ENCODE data around the gene ESRRB. TPM values are rescaled to one million over a fixed set of nuclear protein-coding genes. Genes with fewer than 3 reads are reported as not detected.
"Not testable (repeated sequence)": the region's sequence is repeated elsewhere in the genome, so short reads cannot be mapped to it uniquely, and the experiment has no call there.

Gene ESRRB
- polyA plus RNA-seq, 1 donor = 0.18 TPM

DNA sequence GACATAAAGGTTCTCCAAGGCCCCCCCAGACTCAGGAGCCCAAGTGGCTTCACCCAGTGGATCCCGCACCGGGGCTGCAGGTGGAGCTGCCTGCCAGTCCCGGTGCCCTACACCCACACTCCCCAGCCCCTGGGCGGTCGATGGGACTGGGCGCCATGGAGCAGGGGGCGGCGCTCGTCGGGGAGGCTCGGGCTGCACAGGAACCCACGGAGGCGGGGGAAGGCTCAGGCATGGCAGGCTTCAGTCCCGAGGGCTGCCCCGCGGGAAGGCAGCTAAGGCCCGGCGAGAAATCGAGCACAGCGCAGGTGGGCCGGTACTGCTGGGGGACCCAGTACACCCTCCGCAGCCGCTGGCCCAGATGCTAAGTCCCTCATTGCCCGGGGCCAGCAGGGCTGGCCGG lies 160.7 kb downstream of the ESRRB start:
- not testable (repeated sequence) for DNase-seq
- WGBS (ENCODE audit: insufficient coverage, low lambda C conversion rate) = no CpG with 5 or more reads among the region's 25 CpGs

DNA sequence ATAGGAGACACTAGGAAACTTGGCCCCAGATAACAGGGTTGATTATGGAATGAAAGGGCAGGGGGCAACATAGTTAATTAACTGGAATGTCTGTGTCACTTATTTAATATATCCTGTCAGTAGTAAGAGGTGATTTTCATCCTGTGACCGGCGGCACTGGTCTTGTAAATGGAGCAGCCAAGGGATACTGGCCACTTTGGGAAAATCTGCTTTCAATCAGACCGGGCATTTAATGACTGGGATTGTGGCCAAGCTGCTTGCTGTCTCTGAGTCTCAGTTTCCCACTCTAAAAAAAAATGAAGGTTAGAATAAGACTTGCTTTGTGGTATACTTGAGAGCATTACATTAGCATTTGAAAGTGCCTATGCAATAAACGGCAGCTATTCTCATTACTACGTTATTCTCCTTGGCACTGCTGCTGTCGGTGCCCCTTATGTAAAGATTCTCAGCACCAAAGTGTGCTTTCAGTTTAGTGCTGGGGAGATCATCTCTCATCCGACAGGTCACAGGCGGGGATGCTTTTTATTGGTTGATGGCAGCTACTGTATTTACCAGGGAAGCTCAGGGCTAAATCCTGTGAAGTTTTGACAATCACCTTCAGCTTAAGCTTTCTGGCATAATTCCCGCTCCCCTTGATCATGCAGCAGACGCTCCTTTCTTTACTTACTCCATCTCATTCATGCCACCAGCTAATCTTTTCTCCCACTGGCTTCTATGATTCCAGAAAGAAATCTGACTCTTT lies 162.1 kb downstream of the ESRRB start:
- H3K9me3 ChIP-seq (ENCODE audit: control insufficient read depth, low read depth, low read length) = no peaks in the 10 kb centered on the region

More for the DNA sequence above, 160.7 kb downstream of the ESRRB start:
- not testable (repeated sequence) for H3K4me3 ChIP-seq (ENCODE audit: low read length); H3K9me3 ChIP-seq (ENCODE audit: control insufficient read depth, low read depth, low read length); H3K27ac ChIP-seq (ENCODE audit: low read length); H3K4me1 ChIP-seq (ENCODE audit: control insufficient read depth, insufficient read depth, low read length); H3K36me3 ChIP-seq (ENCODE audit: control insufficient read depth, insufficient read depth, low read length); H3K27me3 ChIP-seq (ENCODE audit: control insufficient read depth, insufficient read depth, low read length)

DNA sequence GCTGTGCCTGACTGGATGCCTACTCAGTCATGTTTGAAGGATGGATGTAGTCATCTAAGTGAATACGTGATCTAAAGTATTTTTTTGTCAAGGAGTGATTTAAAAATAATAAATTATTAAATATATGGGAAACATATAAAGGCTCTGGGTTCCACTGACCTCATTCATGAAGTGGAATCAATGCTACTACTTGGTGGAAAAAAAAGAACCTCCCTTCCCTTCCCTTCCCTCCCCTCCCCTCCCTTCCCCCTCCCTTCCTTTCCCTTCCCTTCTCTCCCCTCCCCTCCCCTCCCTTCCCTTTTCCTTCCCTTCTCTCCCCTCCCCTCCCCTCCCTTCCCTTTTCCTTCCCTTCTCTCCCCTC lies 162.7 kb downstream of the ESRRB start:
- Histone ChIP-seq H3K4me1 (ENCODE audit: control insufficient read depth, insufficient read depth, low read length) (no peaks in the 10 kb centered on the region), H3K27me3 (ENCODE audit: control insufficient read depth, insufficient read depth, low read length) (peaks cover 3% of the 10 kb centered on the region), H3K9me3 (ENCODE audit: control insufficient read depth, low read depth, low read length) (no peaks in the 10 kb centered on the region), H3K36me3 (ENCODE audit: control insufficient read depth, insufficient read depth, low read length) (no peaks in the 10 kb centered on the region), H3K4me3 (ENCODE audit: low read length) (no peak overlapping the region), H3K27ac (ENCODE audit: low read length) (no peak overlapping the region)
- no peak for DNase-seq
- no CpG with 5 or more reads among the region's 1 CpG for WGBS (ENCODE audit: insufficient coverage, low lambda C conversion rate)

More for the DNA sequence above, 162.1 kb downstream of the ESRRB start:
- no peak overlapping the region for H3K4me3 ChIP-seq (ENCODE audit: low read length)
- H3K36me3 ChIP-seq (ENCODE audit: control insufficient read depth, insufficient read depth, low read length) = no peaks in the 10 kb centered on the region
- H3K4me1 ChIP-seq (ENCODE audit: control insufficient read depth, insufficient read depth, low read length) = no peaks in the 10 kb centered on the region
- peaks cover 7% of the 10 kb centered on the region for H3K27me3 ChIP-seq (ENCODE audit: control insufficient read depth, insufficient read depth, low read length)
- 65% methylated on average over 2 of the region's 10 CpGs for WGBS (ENCODE audit: insufficient coverage, low lambda C conversion rate)
- no peak overlapping the region for H3K27ac ChIP-seq (ENCODE audit: low read length)
- DNase-seq = no peak

DNA sequence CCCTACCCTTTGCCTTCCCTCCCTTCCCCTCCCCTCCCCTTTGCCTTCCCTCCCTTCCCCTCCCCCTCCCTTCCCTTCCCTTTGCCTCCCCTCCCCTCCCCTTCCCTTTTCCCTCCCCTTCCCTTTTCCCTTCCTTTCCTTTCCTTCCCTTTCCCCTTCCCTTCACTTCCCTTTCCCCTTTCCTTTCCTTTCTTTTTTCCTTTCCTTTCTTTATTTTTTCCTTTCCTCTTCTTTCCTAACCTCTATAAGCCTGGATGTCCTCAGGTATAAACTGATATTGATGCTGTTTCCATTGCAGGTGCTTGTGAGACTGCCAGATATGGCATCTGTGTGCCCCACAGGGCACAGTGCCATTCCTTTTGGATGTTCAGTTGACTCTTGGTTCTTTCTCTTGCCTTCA lies 163.2 kb downstream of the ESRRB start:
- Histone ChIP-seq H3K9me3 (ENCODE audit: control insufficient read depth, low read depth, low read length) (no peaks in the 10 kb centered on the region), H3K27me3 (ENCODE audit: control insufficient read depth, insufficient read depth, low read length) (peaks cover 3% of the 10 kb centered on the region), H3K4me1 (ENCODE audit: control insufficient read depth, insufficient read depth, low read length) (no peaks in the 10 kb centered on the region), H3K36me3 (ENCODE audit: control insufficient read depth, insufficient read depth, low read length) (no peaks in the 10 kb centered on the region), H3K4me3 (ENCODE audit: low read length) (no peak overlapping the region), H3K27ac (ENCODE audit: low read length) (no peak overlapping the region)
- DNase-seq = no peak

DNA sequence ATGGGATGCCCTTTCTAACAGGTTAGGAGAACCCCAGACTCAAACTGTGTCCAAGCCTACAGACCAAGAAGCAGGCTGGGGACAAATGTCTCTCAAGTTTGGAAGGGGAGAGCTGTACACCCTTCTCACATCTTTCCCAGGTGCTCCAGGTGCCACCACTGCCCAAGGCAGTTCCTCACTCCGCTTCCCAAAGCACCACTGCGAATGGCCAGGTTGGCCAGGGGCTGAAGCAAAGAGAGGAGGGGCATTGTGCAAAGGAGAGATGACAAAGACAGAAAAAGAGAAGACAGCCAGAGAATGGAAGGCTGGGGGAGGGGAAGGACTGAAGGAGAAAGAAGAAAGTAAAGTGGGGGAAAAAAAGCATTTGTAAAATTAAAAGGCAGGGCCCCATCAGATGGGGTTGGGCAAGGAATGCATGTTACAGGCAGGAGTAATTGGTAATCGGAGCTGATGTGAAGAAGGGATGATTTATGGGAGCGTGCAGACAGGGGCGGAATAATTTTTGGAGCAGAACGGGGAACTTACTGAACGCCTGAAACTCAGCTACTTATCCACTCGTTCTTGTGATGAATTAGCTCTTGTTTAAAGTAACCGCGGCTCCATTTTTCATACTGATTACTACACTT lies 165.8 kb downstream of the ESRRB start:
- Histone ChIP-seq H3K4me1 (ENCODE audit: control insufficient read depth, insufficient read depth, low read length) (no peaks in the 10 kb centered on the region), H3K36me3 (ENCODE audit: control insufficient read depth, insufficient read depth, low read length) (no peaks in the 10 kb centered on the region), H3K4me3 (ENCODE audit: low read length) (no peak overlapping the region), H3K27ac (ENCODE audit: low read length) (no peak overlapping the region), H3K27me3 (ENCODE audit: control insufficient read depth, insufficient read depth, low read length) (peaks cover 3% of the 10 kb centered on the region), H3K9me3 (ENCODE audit: control insufficient read depth, low read depth, low read length) (no peaks in the 10 kb centered on the region)
- DNase-seq = no peak
- WGBS (ENCODE audit: insufficient coverage, low lambda C conversion rate) = 67% methylated on average over 1 of the region's 10 CpGs

DNA sequence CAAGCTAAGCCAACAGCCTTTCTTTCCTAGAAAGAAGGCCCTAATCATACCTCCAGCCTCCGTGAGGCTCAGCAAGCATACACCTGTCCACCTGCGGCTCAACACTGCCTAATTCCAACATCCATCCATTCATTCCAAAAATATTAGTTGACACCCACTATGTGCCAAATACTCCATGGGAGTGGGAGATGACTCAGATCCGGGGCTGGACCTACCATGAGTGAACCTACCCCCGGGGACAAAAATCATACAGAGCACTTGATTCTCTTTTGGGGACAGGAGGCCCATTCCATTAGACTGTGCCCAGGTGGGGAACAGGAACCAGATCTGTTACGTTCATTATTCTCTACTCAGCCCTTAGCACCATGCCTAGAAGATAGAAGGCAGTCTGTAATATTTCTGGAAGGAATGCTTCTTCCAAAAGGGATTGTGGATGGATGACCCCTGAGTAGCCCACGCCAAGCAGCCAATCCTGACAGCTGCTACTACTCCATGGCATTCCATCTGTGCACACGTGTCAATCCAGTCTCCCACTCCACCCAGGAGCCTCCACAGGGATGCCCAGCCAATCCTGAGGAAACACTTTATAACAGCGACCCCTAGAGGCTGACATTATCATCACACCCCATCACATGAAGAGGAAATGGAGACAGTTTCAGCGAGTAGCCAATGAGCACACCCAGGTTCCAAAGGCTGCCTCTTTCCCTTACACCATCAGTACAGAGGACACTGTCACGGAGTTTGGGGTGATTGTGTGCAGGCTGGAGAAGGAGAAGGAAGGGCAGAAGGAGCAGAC lies 170.7 kb downstream of the ESRRB start:
- Histone ChIP-seq H3K4me3 (ENCODE audit: low read length) (no peak overlapping the region), H3K36me3 (ENCODE audit: control insufficient read depth, insufficient read depth, low read length) (no peaks in the 10 kb centered on the region), H3K27me3 (ENCODE audit: control insufficient read depth, insufficient read depth, low read length) (no peaks in the 10 kb centered on the region), H3K27ac (ENCODE audit: low read length) (no peak overlapping the region), H3K4me1 (ENCODE audit: control insufficient read depth, insufficient read depth, low read length) (no peaks in the 10 kb centered on the region), H3K9me3 (ENCODE audit: control insufficient read depth, low read depth, low read length) (no peaks in the 10 kb centered on the region)
- peak; percentile 16 to 23 for DNase-seq
- no CpG with 5 or more reads among the region's 10 CpGs for WGBS (ENCODE audit: insufficient coverage, low lambda C conversion rate)

DNA sequence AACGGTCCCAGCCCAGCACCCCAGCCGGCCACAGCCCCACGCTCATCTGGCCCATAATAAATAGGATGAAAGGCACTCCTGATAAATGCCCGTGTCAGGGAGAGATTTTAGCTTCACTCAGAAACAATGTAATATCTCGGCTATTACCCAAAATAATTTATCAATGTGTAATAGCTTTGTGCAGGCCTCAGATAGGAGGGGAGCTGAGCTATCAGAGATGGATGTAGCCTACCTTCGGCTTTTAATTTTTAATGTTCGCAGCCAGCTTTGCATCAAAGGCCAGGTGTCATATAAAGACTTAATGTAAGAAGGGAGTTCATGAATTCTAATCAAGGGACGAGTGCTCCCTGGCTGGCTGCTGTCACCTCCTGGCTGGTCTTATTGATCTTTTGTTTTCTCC lies 171.9 kb downstream of the ESRRB start:
- H3K36me3 ChIP-seq (ENCODE audit: control insufficient read depth, insufficient read depth, low read length) = no peaks in the 10 kb centered on the region
- H3K27ac ChIP-seq (ENCODE audit: low read length) = no peak overlapping the region
- no peak overlapping the region for H3K4me3 ChIP-seq (ENCODE audit: low read length)
- no peaks in the 10 kb centered on the region for H3K9me3 ChIP-seq (ENCODE audit: control insufficient read depth, low read depth, low read length)
- DNase-seq = no peak
- no peaks in the 10 kb centered on the region for H3K4me1 ChIP-seq (ENCODE audit: control insufficient read depth, insufficient read depth, low read length)
- peaks cover 2% of the 10 kb centered on the region for H3K27me3 ChIP-seq (ENCODE audit: control insufficient read depth, insufficient read depth, low read length)
- WGBS (ENCODE audit: insufficient coverage, low lambda C conversion rate) = 37% methylated on average over 2 of the region's 8 CpGs

DNA sequence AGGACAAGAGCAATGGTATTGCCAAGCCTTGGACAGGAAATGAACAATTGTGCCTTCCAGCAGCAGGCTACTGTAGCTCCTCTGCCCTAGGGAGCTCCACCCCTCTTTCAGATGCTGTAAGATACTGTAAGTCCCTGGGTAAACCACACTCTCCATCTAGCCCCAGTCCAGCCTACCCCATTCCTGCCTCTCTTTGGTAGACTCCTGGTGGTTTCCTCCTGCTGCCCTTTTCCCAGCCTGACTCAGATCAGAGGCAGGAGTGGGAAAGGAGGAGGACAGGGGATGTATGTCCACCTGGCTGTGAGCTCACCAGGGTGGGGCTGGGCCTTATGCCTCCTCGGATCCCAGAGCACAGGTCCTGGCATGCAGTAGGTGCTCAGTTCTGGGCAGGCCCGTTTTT lies 174.6 kb downstream of the ESRRB start:
- DNase-seq = no peak
- Histone ChIP-seq H3K9me3 (ENCODE audit: control insufficient read depth, low read depth, low read length) (no peaks in the 10 kb centered on the region), H3K36me3 (ENCODE audit: control insufficient read depth, insufficient read depth, low read length) (no peaks in the 10 kb centered on the region), H3K27me3 (ENCODE audit: control insufficient read depth, insufficient read depth, low read length) (peaks cover 2% of the 10 kb centered on the region), H3K27ac (ENCODE audit: low read length) (no peak overlapping the region), H3K4me3 (ENCODE audit: low read length) (no peak overlapping the region), H3K4me1 (ENCODE audit: control insufficient read depth, insufficient read depth, low read length) (no peaks in the 10 kb centered on the region)
- WGBS (ENCODE audit: insufficient coverage, low lambda C conversion rate) = no CpG with 5 or more reads among the region's 2 CpGs

DNA sequence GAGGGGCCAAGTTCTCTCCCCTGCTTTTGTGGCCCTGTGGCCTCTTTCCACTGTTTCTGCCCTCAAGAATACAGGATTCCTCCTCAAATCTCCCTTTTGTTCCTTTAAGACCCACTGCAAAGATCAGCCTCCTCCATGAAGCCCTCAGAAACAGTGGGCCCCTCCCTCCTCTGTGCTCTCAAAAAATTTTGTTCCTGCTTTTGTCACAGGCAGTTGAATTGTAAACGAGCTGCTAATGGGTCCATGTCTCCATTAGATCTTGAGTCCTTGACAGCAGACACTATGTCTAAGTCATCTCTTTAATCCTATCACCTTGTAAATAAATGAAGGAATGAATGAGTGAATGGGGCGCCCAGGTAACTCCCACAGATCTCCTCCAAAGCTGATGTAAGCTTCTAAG lies 175.2 kb downstream of the ESRRB start:
- Histone ChIP-seq H3K9me3 (ENCODE audit: control insufficient read depth, low read depth, low read length) (no peaks in the 10 kb centered on the region), H3K4me1 (ENCODE audit: control insufficient read depth, insufficient read depth, low read length) (no peaks in the 10 kb centered on the region), H3K4me3 (ENCODE audit: low read length) (no peak overlapping the region), H3K27me3 (ENCODE audit: control insufficient read depth, insufficient read depth, low read length) (peaks cover 2% of the 10 kb centered on the region), H3K27ac (ENCODE audit: low read length) (no peak overlapping the region), H3K36me3 (ENCODE audit: control insufficient read depth, insufficient read depth, low read length) (no peaks in the 10 kb centered on the region)
- 100% methylated on average over 1 of the region's 2 CpGs for whole genome bisulfite sequencing (ENCODE audit: insufficient coverage, low lambda C conversion rate)
- no peak for DNase-seq
